C4-2B (cell line): Measurements from ENCODE around the gene PAX1.

ENCODE experiments used
- ZFX ChIP-seq: fragments of 450-650 bp; IDR thresholded peaks from 2 replicates; pipeline ENCODE4 v1.6.1; 2017
- TF ChIP-seq, protein P1 (sequence below): fragments of 450-650 bp; conservative IDR thresholded peaks from 2 replicates; pipeline ENCODE4 v1.5.1; 2017; ENCODE audit warnings: mild to moderate bottlenecking

GRCh38 chr20:21681922-21682318 lies 23.5 kb upstream of the PAX1 start:
- TF ChIP-seq, protein P1, sequence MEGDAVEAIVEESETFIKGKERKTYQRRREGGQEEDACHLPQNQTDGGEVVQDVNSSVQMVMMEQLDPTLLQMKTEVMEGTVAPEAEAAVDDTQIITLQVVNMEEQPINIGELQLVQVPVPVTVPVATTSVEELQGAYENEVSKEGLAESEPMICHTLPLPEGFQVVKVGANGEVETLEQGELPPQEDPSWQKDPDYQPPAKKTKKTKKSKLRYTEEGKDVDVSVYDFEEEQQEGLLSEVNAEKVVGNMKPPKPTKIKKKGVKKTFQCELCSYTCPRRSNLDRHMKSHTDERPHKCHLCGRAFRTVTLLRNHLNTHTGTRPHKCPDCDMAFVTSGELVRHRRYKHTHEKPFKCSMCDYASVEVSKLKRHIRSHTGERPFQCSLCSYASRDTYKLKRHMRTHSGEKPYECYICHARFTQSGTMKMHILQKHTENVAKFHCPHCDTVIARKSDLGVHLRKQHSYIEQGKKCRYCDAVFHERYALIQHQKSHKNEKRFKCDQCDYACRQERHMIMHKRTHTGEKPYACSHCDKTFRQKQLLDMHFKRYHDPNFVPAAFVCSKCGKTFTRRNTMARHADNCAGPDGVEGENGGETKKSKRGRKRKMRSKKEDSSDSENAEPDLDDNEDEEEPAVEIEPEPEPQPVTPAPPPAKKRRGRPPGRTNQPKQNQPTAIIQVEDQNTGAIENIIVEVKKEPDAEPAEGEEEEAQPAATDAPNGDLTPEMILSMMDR, result no peak
- no peak for TF ChIP-seq ZFX
